ENCODE results near the gene WDR27.
"Not testable (repeated sequence)": the region's sequence is repeated elsewhere in the genome, so short reads cannot be mapped to it uniquely, and the experiment has no call there.

Gene WDR27

DNA sequence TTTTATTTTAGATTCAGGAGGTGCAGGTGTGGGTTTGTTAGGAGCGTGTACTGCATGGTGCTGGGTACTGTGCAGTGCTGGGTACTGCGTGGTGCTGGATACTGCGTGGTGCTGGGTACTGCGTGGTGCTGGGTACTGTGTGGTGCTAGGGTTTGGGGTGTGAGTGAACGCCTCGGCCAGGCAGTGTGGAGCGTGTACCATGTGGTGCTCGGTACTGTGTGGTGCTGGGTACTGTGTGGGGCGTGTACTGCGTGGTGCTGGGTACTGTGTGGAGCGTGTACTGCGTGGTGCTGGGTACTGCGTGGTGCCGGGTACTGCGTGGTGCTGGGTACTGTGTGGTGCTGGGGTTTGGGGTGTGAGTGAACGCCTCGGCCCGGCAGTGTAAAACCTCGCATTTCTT, 62.9 kb downstream of the WDR27 start:
- no peak for DNase-seq

- DNase-seq, result no peak
Measured at GRCh38 chr6:169638388-169638787, 63.4 kb downstream of the WDR27 start.

GRCh38 chr6:169635345-169635744, 66.5 kb downstream of the WDR27 start:
- DNase-seq, result no peak

DNA sequence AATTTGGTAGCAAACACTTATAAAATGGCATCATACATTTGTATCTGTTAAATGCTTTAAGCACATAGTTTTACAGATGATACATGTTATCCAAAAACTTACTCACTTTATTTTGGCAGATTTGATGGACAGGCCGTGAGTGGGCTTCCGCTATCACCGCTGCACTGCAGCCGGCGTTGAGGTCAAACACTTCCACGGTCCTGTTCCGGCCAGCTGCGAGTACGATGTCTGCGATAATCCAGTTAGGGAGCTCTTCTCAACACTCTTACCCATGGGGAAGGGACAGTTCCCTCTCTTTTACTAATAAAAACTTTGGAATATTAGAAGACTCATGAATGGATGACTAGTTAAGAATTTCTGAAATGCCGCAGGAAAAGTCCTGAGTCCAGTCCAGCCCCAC, 69.0 kb downstream of the WDR27 start:
- DNase-seq, result no peak

- no peak for DNase-seq
Measured at GRCh38 chr6:169629256-169629655, 72.6 kb downstream of the WDR27 start.

- no peak for DNase-seq
Measured at GRCh38 chr6:169627736-169628607, 73.9 kb downstream of the WDR27 start.

DNA sequence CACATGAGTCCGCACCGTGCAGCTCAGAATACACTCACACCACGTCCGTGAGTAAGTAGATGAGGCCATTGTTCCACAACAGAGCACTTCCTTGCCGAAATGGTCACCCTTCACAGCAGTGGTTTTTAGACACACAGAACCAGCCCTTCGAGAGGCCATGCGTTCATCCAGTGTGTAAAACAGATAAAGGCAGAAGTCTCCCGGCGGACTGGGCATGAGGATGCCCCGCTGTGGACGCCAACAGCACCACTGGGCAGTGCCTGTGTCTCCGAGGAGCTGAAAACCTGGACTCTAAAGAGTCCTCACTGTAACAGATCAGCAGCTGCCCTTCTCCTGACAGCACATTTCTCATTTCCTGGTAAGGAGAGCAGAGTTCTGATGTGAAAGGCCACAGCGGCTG, 75.2 kb downstream of the WDR27 start:
- DNase-seq, result no peak

- no peak for DNase-seq
Measured at GRCh38 chr6:169626169-169626568, 75.7 kb downstream of the WDR27 start.

- no peak for DNase-seq
Measured at GRCh38 chr6:169625376-169625775, 76.5 kb downstream of the WDR27 start.

DNA sequence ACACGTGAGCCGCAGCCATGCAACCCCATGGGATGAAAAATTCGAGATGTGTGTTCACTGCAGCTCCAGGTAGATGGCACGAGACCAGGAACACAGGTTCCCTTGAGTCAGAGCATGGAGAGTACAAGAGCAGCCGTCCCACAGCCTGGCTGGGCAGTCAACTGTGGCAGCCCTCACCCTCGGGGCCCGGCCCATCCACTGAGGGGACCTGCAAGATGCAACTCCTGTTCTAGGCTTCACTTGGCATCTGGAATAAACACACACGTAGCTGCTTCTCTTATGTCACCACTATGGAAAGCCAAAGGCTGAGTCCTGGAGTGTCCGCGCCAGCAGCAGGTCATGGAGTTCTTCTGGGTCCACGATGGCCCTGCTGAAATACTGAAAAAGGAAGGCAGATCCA, 77.0 kb downstream of the WDR27 start:
- no peak for DNase-seq

- DNase-seq, result no peak
Measured at GRCh38 chr6:169623975-169624374, 77.9 kb downstream of the WDR27 start.

DNA sequence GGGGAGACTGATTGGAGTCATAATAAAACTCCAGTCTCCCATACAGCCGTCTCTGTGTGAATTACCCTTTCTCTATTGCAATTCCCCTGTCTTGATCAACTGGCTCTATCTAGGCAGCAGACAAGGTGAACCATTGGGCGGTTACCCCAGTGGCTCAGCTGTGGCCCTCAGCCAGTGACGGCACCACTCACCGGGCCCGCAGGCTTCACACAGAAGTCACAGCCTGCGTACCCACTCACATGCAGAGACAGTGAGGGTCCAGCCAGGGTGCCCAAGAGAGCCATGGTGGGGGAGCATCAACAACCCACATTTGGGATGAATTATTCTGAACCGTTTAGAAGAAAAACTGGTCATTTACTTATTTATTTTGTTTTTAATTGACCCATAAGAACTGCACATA, 78.5 kb downstream of the WDR27 start:
- DNase-seq, result no peak

- DNase-seq, result no peak
Measured at GRCh38 chr6:169622618-169623017, 79.2 kb downstream of the WDR27 start.

GRCh38 chr6:169621311-169621710, 80.5 kb downstream of the WDR27 start:
- DNase-seq, result no peak

GRCh38 chr6:169620171-169621130, 81.4 kb downstream of the WDR27 start:
- DNase-seq, result no peak

GRCh38 chr6:169619650-169620049, 82.2 kb downstream of the WDR27 start:
- DNase-seq, result no peak

- DNase-seq, result no peak
Measured at GRCh38 chr6:169618526-169619490, 83.0 kb downstream of the WDR27 start.

DNA sequence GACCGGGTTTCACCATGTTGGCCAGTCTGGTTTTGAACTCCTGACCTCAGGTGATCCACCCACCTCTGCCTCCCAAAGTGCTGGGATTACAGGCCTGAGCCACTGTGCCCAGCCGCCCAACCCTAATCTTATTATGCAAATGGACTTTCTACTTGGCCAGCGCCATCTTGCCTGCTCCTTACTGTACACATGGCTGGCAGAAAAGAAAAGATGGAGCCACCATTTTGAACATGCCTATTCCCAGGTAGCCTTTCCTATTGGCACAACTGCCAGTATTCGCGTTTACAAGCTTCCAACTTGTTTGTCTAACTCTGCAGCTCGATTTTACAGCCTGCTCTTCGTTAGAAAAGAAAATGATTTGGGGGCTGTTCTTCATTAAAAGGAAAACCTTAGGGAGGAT, 84.3 kb downstream of the WDR27 start:
- DNase-seq, result no peak

DNA sequence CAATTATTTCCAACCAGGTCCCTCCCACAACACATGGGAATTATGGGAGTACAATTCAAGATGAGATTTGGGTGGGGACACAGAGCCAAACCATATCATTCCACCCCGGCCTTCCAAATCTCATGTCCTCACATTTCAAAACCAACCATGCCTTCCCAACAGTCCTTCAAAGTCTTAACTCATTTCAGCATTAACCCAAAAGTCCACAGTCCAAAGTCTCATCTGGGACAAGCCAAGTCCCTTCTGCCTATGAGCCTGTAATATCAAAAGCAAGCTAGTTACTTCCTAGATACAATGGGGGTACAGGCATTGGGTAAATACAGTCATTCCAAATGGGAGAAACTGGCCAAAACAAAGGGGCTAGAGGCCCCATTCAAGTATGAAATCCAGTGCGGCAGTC, 93.2 kb downstream of the WDR27 start:
- DNase-seq, result not testable (repeated sequence)

DNA sequence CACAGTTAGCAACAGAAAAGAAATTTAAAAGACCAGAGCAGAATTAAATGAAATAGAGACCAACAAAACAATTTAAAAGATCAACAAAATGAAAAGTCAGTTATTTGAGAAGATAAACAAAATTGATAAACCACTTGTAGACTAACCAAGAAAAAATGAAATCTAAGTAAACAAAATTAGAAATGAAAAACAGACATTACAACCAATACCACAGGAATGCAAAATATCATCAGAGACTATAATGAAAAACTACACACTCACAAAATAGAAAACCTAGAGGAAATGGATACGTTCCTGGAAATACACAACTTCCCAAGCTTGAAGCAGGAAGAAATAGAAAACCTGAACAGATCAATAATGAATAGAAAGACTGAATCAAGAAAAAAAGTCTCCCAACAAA, 97.8 kb downstream of the WDR27 start:
- no peak for DNase-seq

DNA sequence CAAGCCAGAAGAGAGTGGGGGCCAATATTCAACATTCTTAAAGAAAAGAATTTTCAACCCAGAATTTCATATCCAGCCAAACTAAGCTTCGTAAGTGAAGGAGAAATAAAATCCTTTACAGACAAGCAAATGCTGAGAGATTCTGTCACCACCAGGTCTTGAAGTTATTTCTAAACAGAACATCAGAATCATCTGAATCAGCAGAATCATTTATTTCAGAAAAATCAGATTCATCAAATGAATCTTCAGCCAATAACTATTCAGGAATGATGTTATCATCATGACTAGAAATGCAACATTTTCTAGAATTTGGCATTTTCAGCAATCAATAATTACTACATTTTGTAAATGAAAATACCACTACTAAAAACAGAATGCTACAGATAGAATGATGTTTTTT, 100.7 kb downstream of the WDR27 start:
- DNase-seq, result not testable (repeated sequence)

DNA sequence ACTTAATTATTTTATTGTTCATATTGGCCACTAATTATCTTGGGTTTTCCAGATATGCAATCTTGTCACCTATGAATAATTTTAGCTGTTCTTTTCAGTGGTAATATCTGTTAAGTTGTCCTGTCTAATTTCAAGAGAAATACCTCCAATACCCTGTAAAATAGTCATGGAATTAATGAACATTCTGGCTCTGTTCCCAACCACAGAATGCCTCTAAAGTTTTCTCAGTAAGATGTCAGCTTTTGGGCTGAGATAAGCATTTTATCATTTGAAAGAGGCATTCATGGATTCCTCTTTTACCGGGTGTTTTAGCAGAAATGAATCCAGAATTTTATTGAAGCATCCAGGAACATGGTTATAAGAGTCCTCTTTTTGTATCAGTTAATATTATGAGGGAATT, 109.3 kb downstream of the WDR27 start:
- no peak for DNase-seq

DNA sequence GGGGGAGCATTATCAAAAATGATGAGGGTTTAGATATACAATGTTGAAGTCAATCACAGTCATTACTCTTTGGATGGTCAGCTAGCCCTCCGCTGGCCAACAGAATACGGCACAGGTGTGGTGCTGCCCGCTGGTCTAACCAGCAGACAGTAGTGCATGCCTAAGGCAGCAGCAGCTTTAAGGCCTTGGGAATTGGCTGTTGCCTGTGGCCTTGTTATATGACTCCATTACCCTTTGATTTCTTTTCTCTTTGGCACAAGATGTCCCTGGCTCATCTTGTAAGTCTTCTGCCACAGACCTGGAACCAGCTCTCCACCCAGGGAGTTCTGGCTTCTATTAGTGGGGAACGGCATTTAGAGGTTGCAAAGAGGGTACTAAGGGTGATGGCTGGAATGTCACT, 110.2 kb downstream of the WDR27 start:
- no peak for DNase-seq
